Fibroblast of lung (primary cell): ENCODE results near the gene NDUFS2. TPM values are rescaled to one million over a fixed set of nuclear protein-coding genes. Genes with fewer than 3 reads are reported as not detected.

ENCODE experiments used
- DNase-seq, 2 donors: peaks; one replicate each; pipeline versions ENCODE4 v3.0.0 to v3.0.0-alpha.2; 2010; ENCODE audit warnings: low read depth in 2 of 2
- H2AFZ ChIP-seq: 2 replicates; pipeline ENCODE4 v1.5.1; 2012; ENCODE audit warnings: low read length, control low read depth, inconsistent platforms
- H3K27ac ChIP-seq: 2 replicates; pipeline ENCODE4 v1.5.1; 2011; ENCODE audit warnings: low read length, control low read depth; ENCODE audit not compliant: insufficient read depth
- H3K27me3 ChIP-seq: 2 replicates; pipeline ENCODE4 v1.5.1; 2011; ENCODE audit warnings: mild to moderate bottlenecking, low read length; ENCODE audit not compliant: control insufficient read depth, insufficient read depth
- H3K36me3 ChIP-seq: 2 replicates; pipeline ENCODE4 v1.5.1; 2011; ENCODE audit warnings: low read length; ENCODE audit not compliant: control insufficient read depth, insufficient read depth
- H3K4me1 ChIP-seq: 2 replicates; pipeline ENCODE4 v1.5.1; 2011; ENCODE audit warnings: low read length; ENCODE audit not compliant: control insufficient read depth, insufficient read depth; ENCODE audit errors: extremely low read depth
- H3K4me2 ChIP-seq: 2 replicates; pipeline ENCODE4 v1.5.1; 2011; ENCODE audit warnings: low read length, control low read depth; ENCODE audit not compliant: insufficient read depth; ENCODE audit errors: extremely low read depth
- H3K4me3 ChIP-seq, 4 experiments: fragments of 200-600 bp in 1 of 4; sonication (generic) in 1 of 4; replicated peaks in 1 of 4; 2 replicates each; pipeline ENCODE4 v1.5.1; 2011 to 2016; ENCODE audit warnings: low read length in 4 of 4, low read depth in 3 of 4, mild to moderate bottlenecking in 3 of 4, control low read depth in 2 of 4, inconsistent platforms in 1 of 4, mixed read lengths in 1 of 4; ENCODE audit not compliant: insufficient read depth in 1 of 4; ENCODE audit errors: control extremely low read depth in 1 of 4
- H3K79me2 ChIP-seq: 2 replicates; pipeline ENCODE4 v1.5.1; 2012; ENCODE audit warnings: mild to moderate bottlenecking, low read length, inconsistent platforms; ENCODE audit not compliant: control insufficient read depth, insufficient read depth
- H3K9ac ChIP-seq: 2 replicates; pipeline ENCODE4 v1.5.1; 2011; ENCODE audit warnings: mild to moderate bottlenecking, low read length, control low read depth; ENCODE audit not compliant: insufficient read depth
- H3K9me3 ChIP-seq: 2 replicates; pipeline ENCODE4 v1.5.1; 2012; ENCODE audit warnings: low read depth, low read length; ENCODE audit not compliant: control insufficient read depth, insufficient read depth
- H4K20me1 ChIP-seq: 2 replicates; pipeline ENCODE4 v1.5.1; 2011; ENCODE audit warnings: low read length; ENCODE audit not compliant: control insufficient read depth, insufficient read depth; ENCODE audit errors: extremely low read depth
- CTCF ChIP-seq, 2 donors: IDR thresholded peaks in 1 of 2; conservative IDR thresholded peaks in 1 of 2; 1 replicate in 1 of 2; 2 replicates in 1 of 2; pipeline ENCODE4 v1.5.1; 2011 to 2012; ENCODE audit warnings: low read length in 2 of 2, control low read depth in 1 of 2, inconsistent platforms in 1 of 2, low read depth in 1 of 2, mild to moderate bottlenecking in 1 of 2
- EZH2 ChIP-seq: IDR thresholded peaks from 2 replicates; pipeline ENCODE4 v1.5.1; 2012; ENCODE audit warnings: low read length, control low read depth, mild to moderate bottlenecking; ENCODE audit errors: missing control alignments
- polyA plus RNA-seq, 2 donors: library from polyadenylated mRNA; depleted of rRNA in 1 of 2; stranded (reverse) in 1 of 2; unstranded in 1 of 2; fragments of >200 nt; gene quantifications; 2 replicates each; pipeline ENCODE4 v1.2.1, GENCODE V29; 2011 to 2012; ENCODE audit warnings: missing spikeins in 1 of 2
- total RNA-seq: library from RNA; depleted of rRNA; stranded (reverse); fragments of >200 nt; gene quantifications from 2 replicates; pipeline ENCODE4 v1.2.1, GENCODE V29; 2014

Gene NDUFS2
- total and polyA plus RNA-seq, 2 donors (not counting 1 experiment from before 2014, with no cell fraction given) = 135 to 194 TPM

- no peak overlapping the region for H2AFZ ChIP-seq
- no peaks in the 10 kb centered on the region for H3K9me3 ChIP-seq
- H3K27ac ChIP-seq = no peak overlapping the region
- H3K4me1 ChIP-seq = peaks cover 7% of the 10 kb centered on the region
- H3K4me2 ChIP-seq = no peak overlapping the region
- no peak for DNase-seq
- no peak overlapping the region for H3K9ac ChIP-seq
- peaks cover 17% of the 10 kb centered on the region for H3K79me2 ChIP-seq
- no peak for TF ChIP-seq CTCF (conservative IDR thresholded peaks at IDR 0.05 in 1 of 2, IDR thresholded peaks at IDR 0.05 in 1 of 2; ENCODE audit: low read depth in 1 of 2, low read length in 2 of 2)
- no peak for TF ChIP-seq EZH2
- peaks cover 20% of the 10 kb centered on the region for H3K36me3 ChIP-seq
- no peak overlapping the region for H3K4me3 ChIP-seq
- H4K20me1 ChIP-seq = no peaks in the 10 kb centered on the region
- no peaks in the 10 kb centered on the region for H3K27me3 ChIP-seq
Measured at GRCh38 chr1:161157867-161158266, 44.3 kb upstream of the NDUFS2 start.

- H3K27ac ChIP-seq = peak overlapping the region; percentile 68
- H2AFZ ChIP-seq = no peak overlapping the region
- H3K9ac ChIP-seq = no peak overlapping the region
- H3K27me3 ChIP-seq = no peaks in the 10 kb centered on the region
- peak overlapping the region in 2 of 4 experiments; percentile 71 to 93 for H3K4me3 ChIP-seq
- peaks cover 7% of the 10 kb centered on the region for H3K4me1 ChIP-seq
- no peak for DNase-seq
- H3K36me3 ChIP-seq = peaks cover 20% of the 10 kb centered on the region
- H3K9me3 ChIP-seq = no peaks in the 10 kb centered on the region
- peaks cover 17% of the 10 kb centered on the region for H3K79me2 ChIP-seq
- peak overlapping the region; percentile 49 for H3K4me2 ChIP-seq
- H4K20me1 ChIP-seq = no peaks in the 10 kb centered on the region
- TF ChIP-seq EZH2 (no peak), CTCF (conservative IDR thresholded peaks at IDR 0.05 in 1 of 2, IDR thresholded peaks at IDR 0.05 in 1 of 2; ENCODE audit: low read depth in 1 of 2, low read length in 2 of 2) (no peak)
Measured at GRCh38 chr1:161158316-161159010, 43.7 kb upstream of the NDUFS2 start.

GRCh38 chr1:161159087-161159912 lies 42.9 kb upstream of the NDUFS2 start, which contains the start of gene USP21:
Gene USP21 (plus strand): TSS chr1:161159500. CDS start chr1:161160641, 1,141 bp downstream.
- H3K4me2 ChIP-seq = peak within 1 kb of the TSS; percentile 88
- peak; percentile 80 to 87 for DNase-seq
- no peak for TF ChIP-seq EZH2
- peak; percentile 30 to 54 for TF ChIP-seq CTCF (conservative IDR thresholded peaks at IDR 0.05 in 1 of 2, IDR thresholded peaks at IDR 0.05 in 1 of 2; ENCODE audit: low read depth in 1 of 2, low read length in 2 of 2)
- H3K9ac ChIP-seq = peak within 1 kb of the TSS; percentile 87
- H3K4me1 ChIP-seq = peaks cover 7% of the 10 kb centered on the region
- H4K20me1 ChIP-seq = no peaks in the 10 kb centered on the region
- H3K9me3 ChIP-seq = no peaks in the 10 kb centered on the region
- H3K36me3 ChIP-seq = peaks cover 22% of the 10 kb centered on the region
- H3K27ac ChIP-seq = peak within 1 kb of the TSS; percentile 68
- H3K27me3 ChIP-seq = no peaks in the 10 kb centered on the region
- peak within 1 kb of the TSS; percentile 70 for H2AFZ ChIP-seq
- peak within 1 kb of the TSS; percentile 63 to 93 (median 81) for H3K4me3 ChIP-seq
- H3K79me2 ChIP-seq = peaks cover 16% of the 10 kb centered on the region
